Measurements from ENCODE around the gene CNKSR3. TPM values are rescaled to one million over a fixed set of nuclear protein-coding genes. Genes with fewer than 3 reads are reported as not detected.
A peak's percentile ranks its signal among the peaks of the same experiment; 100 is the strongest.
"Not testable (repeated sequence)": the region's sequence is repeated elsewhere in the genome, so short reads cannot be mapped to it uniquely, and the experiment has no call there.

The CNKSR3 gene
- total RNA-seq, 1 experiment from 2014 or later, result 10.3 TPM

- CTCF ChIA-PET, result no interaction called here
- no peak overlapping the region for H3K4me3 ChIP-seq (ENCODE audit: low read depth, low read length, poor library complexity, severe bottlenecking)
- POLR2A ChIA-PET (ENCODE audit: low non-redundant PET), result interaction anchor here (0.6 kb wide), 1 partner anchor 116 kb away, joined by 3 read pairs; no protein-coding TSS in a partner anchor
- no peaks in the 10 kb centered on the region for H3K36me3 ChIP-seq (ENCODE audit: insufficient read depth, low read length, poor library complexity, severe bottlenecking)
- intact Hi-C loops (cut with micrococcal nuclease; ENCODE audit: unreplicated experiment), result no loop called here
- DNase-seq (ENCODE audit: low spot score), result no peak
- TF ChIP-seq, protein P1, sequence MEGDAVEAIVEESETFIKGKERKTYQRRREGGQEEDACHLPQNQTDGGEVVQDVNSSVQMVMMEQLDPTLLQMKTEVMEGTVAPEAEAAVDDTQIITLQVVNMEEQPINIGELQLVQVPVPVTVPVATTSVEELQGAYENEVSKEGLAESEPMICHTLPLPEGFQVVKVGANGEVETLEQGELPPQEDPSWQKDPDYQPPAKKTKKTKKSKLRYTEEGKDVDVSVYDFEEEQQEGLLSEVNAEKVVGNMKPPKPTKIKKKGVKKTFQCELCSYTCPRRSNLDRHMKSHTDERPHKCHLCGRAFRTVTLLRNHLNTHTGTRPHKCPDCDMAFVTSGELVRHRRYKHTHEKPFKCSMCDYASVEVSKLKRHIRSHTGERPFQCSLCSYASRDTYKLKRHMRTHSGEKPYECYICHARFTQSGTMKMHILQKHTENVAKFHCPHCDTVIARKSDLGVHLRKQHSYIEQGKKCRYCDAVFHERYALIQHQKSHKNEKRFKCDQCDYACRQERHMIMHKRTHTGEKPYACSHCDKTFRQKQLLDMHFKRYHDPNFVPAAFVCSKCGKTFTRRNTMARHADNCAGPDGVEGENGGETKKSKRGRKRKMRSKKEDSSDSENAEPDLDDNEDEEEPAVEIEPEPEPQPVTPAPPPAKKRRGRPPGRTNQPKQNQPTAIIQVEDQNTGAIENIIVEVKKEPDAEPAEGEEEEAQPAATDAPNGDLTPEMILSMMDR (conservative IDR thresholded peaks at IDR 0.05; ENCODE audit: low read depth, low read length), result no peak
- TF ChIP-seq EZH2 (IDR thresholded peaks at IDR 0.05; ENCODE audit: borderline replicate concordance, low read depth, low read length, poor library complexity, severe bottlenecking), result no peak
- H3K27ac ChIP-seq (ENCODE audit: low read depth, low read length, poor library complexity, severe bottlenecking), result no peak overlapping the region
- BruUV-seq (replicated peaks), result no TSS peak
- H3K27me3 ChIP-seq (replicated peaks; ENCODE audit: insufficient read depth, low read depth, low read length, poor library complexity), result no peaks in the 10 kb centered on the region
- H3K9me3 ChIP-seq (ENCODE audit: low read depth, low read length, poor library complexity, severe bottlenecking), result no peaks in the 10 kb centered on the region
- peaks cover 6% of the 10 kb centered on the region for H3K4me1 ChIP-seq (ENCODE audit: insufficient read depth, low read length, poor library complexity, severe bottlenecking)
These were observed 9.8 kb upstream of the CNKSR3 start for GRCh38 chr6:154520280-154520679.

GRCh38 chr6:154518396-154518795 is 7.9 kb upstream of the CNKSR3 start:
- Histone ChIP-seq H3K36me3 (ENCODE audit: insufficient read depth, low read length, poor library complexity, severe bottlenecking) (no peaks in the 10 kb centered on the region), H3K4me3 (ENCODE audit: low read depth, low read length, poor library complexity, severe bottlenecking) (no peak overlapping the region), H3K27me3 (replicated peaks; ENCODE audit: insufficient read depth, low read depth, low read length, poor library complexity) (no peaks in the 10 kb centered on the region), H3K9me3 (ENCODE audit: low read depth, low read length, poor library complexity, severe bottlenecking) (no peaks in the 10 kb centered on the region), H3K27ac (ENCODE audit: low read depth, low read length, poor library complexity, severe bottlenecking) (no peak overlapping the region), H3K4me1 (ENCODE audit: insufficient read depth, low read length, poor library complexity, severe bottlenecking) (peaks cover 25% of the 10 kb centered on the region)
- POLR2A ChIA-PET (ENCODE audit: low non-redundant PET), result no interaction called here
- BruUV-seq (replicated peaks), result no TSS peak
- intact Hi-C loops (cut with micrococcal nuclease; ENCODE audit: unreplicated experiment), result loop anchor here (10.0 kb wide), 2 partner anchors 126 to 364 kb away; no protein-coding TSS in a partner anchor
- no peak for DNase-seq (ENCODE audit: low spot score)
- CTCF ChIA-PET, result no interaction called here
- TF ChIP-seq EZH2 (IDR thresholded peaks at IDR 0.05; ENCODE audit: borderline replicate concordance, low read depth, low read length, poor library complexity, severe bottlenecking), result no peak

- H3K4me3 ChIP-seq (ENCODE audit: low read depth, low read length, poor library complexity, severe bottlenecking), result peak overlapping the region; percentile 11
- CTCF ChIA-PET, result no interaction called here
- no peaks in the 10 kb centered on the region for H3K9me3 ChIP-seq (ENCODE audit: low read depth, low read length, poor library complexity, severe bottlenecking)
- no peak for DNase-seq (ENCODE audit: low spot score)
- POLR2A ChIA-PET (ENCODE audit: low non-redundant PET), result no interaction called here
- H3K27ac ChIP-seq (ENCODE audit: low read depth, low read length, poor library complexity, severe bottlenecking), result no peak overlapping the region
- no TSS peak for BruUV-seq (replicated peaks)
- no peak for TF ChIP-seq EZH2 (IDR thresholded peaks at IDR 0.05; ENCODE audit: borderline replicate concordance, low read depth, low read length, poor library complexity, severe bottlenecking)
- TF ChIP-seq, protein P1 (conservative IDR thresholded peaks at IDR 0.05; ENCODE audit: low read depth, low read length), result no peak
- intact Hi-C loops (cut with micrococcal nuclease; ENCODE audit: unreplicated experiment), result loop anchor here (10.0 kb wide), 2 partner anchors 129 to 361 kb away; no protein-coding TSS in a partner anchor
- peaks cover 35% of the 10 kb centered on the region for H3K4me1 ChIP-seq (ENCODE audit: insufficient read depth, low read length, poor library complexity, severe bottlenecking)
- H3K36me3 ChIP-seq (ENCODE audit: insufficient read depth, low read length, poor library complexity, severe bottlenecking), result no peaks in the 10 kb centered on the region
- no peaks in the 10 kb centered on the region for H3K27me3 ChIP-seq (replicated peaks; ENCODE audit: insufficient read depth, low read depth, low read length, poor library complexity)
These were observed 5.8 kb upstream of the CNKSR3 start for GRCh38 chr6:154516276-154516675.

GRCh38 chr6:154515826-154516225 is 5.3 kb upstream of the CNKSR3 start:
- POLR2A ChIA-PET (ENCODE audit: low non-redundant PET), result no interaction called here

GRCh38 chr6:154515076-154515475 is 4.6 kb upstream of the CNKSR3 start:
- H3K36me3 ChIP-seq (ENCODE audit: insufficient read depth, low read length, poor library complexity, severe bottlenecking); H3K9me3 ChIP-seq (ENCODE audit: low read depth, low read length, poor library complexity, severe bottlenecking); CTCF ChIA-PET; H3K4me3 ChIP-seq (ENCODE audit: low read depth, low read length, poor library complexity, severe bottlenecking); POLR2A ChIA-PET (ENCODE audit: low non-redundant PET); H3K27me3 ChIP-seq (replicated peaks; ENCODE audit: insufficient read depth, low read depth, low read length, poor library complexity); BruUV-seq (replicated peaks); DNase-seq (ENCODE audit: low spot score); H3K27ac ChIP-seq (ENCODE audit: low read depth, low read length, poor library complexity, severe bottlenecking): not testable (repeated sequence)
- H3K4me1 ChIP-seq (ENCODE audit: insufficient read depth, low read length, poor library complexity, severe bottlenecking), result peaks cover 39% of the 10 kb centered on the region
- intact Hi-C loops (cut with micrococcal nuclease; ENCODE audit: unreplicated experiment), result loop anchor here (10.0 kb wide), 2 partner anchors 130 to 360 kb away; no protein-coding TSS in a partner anchor

More at GRCh38 chr6:154515826-154516225, 5.3 kb upstream of the CNKSR3 start:
- no TSS peak for BruUV-seq (replicated peaks)
- H3K4me1 ChIP-seq (ENCODE audit: insufficient read depth, low read length, poor library complexity, severe bottlenecking), result peaks cover 39% of the 10 kb centered on the region
- TF ChIP-seq, protein P1 (conservative IDR thresholded peaks at IDR 0.05; ENCODE audit: low read depth, low read length), result no peak
- no peak for TF ChIP-seq EZH2 (IDR thresholded peaks at IDR 0.05; ENCODE audit: borderline replicate concordance, low read depth, low read length, poor library complexity, severe bottlenecking)
- DNase-seq (ENCODE audit: low spot score), result peak; percentile 24
- H3K27me3 ChIP-seq (replicated peaks; ENCODE audit: insufficient read depth, low read depth, low read length, poor library complexity), result no peaks in the 10 kb centered on the region
- H3K4me3 ChIP-seq (ENCODE audit: low read depth, low read length, poor library complexity, severe bottlenecking), result peak overlapping the region; percentile 11
- no peaks in the 10 kb centered on the region for H3K9me3 ChIP-seq (ENCODE audit: low read depth, low read length, poor library complexity, severe bottlenecking)
- intact Hi-C loops (cut with micrococcal nuclease; ENCODE audit: unreplicated experiment), result loop anchor here (10.0 kb wide), 2 partner anchors 129 to 361 kb away; no protein-coding TSS in a partner anchor
- H3K27ac ChIP-seq (ENCODE audit: low read depth, low read length, poor library complexity, severe bottlenecking), result no peak overlapping the region
- CTCF ChIA-PET, result no interaction called here
- no peaks in the 10 kb centered on the region for H3K36me3 ChIP-seq (ENCODE audit: insufficient read depth, low read length, poor library complexity, severe bottlenecking)
